ENCODE measurements around the gene ORM2.
A peak's percentile ranks its signal among the peaks of the same experiment; 100 is the strongest.

The ORM2 gene

DNA sequence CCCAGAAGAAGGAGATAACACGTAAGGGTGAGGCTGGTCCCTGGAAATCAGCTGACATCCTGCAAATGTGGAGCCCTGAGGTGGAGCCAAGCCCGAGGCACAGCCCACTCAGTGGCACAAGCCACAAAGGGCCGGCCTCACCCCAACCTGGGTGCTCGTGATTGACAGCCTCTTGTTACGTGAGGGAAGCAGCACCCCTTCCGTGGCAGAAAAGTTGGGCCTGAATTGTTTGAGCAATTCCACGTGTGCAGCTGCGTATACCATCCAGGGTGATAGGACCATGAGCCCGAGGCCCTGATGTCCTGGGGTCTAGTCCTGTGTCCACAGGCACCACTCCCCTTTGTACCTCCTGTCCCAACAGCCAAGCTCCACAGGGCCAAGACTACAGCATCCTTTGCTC, 4.8 kb downstream of the ORM2 start:
- no peak for FAIRE-seq

DNA sequence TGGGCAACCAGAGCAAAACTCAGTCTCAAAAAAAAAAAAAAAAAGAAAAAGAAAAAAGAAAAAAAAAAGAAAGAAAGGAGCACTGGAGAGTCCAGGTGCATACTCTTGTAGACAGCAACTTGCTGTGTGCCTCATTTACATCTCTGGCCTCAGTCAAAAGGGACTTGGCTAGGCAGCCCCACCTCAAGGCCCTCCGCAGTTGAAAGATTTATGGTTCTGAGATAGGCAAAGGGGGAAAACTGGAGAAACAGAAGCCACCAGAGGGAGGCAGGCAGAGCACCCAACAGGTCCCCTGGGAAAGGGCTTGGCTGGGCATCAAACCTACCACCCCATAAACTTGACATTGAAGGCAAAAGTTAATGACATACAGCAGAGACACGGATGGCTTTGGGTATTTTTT, 6.1 kb downstream of the ORM2 start:
- no peak for FAIRE-seq

DNA sequence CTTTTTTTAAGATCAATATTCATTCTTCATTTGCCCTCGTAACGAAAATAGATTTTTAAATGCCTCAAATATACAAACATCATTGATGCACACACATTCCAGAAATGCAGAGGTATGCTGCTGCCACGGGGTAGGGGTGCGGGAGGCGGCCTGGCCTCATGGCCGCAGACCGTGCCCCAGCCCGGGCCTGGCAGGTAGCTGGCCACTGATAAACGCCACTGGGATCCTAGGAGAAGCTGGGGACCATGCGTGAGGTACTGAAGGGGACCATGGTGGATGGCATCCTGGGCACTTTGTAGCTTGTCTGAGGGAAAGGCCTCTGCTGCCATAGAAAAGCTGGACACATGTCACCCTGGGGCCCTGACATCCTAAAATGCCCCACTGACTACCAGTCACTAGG, 6.5 kb downstream of the ORM2 start:
- no peak for FAIRE-seq

DNA sequence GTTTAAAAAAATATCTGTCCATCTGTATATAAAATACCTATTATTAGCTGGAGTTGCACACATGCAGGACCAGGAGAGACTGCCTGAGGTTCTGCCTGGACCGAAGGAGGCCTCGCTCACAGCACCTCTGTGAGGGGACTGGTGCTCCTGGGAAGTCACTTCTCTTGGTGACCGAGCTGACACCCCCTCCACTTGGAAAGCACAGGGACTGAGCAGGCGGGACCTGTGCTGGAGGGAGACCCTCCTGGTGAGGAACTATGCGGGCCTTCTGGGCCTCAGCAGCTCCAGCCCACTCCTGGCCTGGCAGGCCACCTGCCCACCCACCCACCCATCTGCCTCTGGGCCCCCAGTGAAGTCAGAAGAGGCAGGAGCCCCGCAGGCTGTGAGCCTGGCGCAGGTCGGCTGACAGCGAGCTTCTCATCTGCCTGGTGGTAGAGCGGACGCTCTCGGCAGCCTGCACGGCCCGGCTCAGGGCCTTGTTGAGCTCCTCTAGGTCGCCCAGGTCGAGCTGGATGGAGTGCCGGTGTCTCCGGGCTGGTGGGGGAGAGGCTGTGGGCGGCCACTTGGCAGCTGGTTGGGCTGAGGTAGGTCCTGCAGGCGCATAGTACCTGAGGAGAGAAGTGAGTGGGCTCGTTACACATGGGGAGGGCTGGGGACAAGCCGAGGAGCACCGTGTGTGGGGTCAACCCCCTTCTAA, 7.2 kb downstream of the ORM2 start:
- FAIRE-seq = no peak

DNA sequence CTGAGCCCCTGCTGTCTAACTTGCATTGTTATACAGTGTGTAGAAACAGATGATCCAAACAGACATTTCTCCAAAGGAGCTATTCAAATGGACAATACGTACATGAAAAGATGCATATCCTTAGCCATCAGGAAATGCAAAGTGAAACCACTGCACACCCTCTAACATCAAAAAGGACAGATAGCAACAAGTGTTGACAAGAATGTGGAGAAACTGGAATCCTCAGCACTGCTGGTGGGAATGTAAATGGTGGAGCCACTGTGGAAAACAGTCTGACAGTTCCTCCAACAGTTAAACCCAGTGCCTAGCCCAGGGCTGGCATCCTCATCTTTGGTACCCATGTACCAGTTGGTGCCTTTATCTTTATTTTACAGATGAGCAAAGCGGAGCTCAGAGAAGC, 8.5 kb downstream of the ORM2 start:
- FAIRE-seq = no peak

DNA sequence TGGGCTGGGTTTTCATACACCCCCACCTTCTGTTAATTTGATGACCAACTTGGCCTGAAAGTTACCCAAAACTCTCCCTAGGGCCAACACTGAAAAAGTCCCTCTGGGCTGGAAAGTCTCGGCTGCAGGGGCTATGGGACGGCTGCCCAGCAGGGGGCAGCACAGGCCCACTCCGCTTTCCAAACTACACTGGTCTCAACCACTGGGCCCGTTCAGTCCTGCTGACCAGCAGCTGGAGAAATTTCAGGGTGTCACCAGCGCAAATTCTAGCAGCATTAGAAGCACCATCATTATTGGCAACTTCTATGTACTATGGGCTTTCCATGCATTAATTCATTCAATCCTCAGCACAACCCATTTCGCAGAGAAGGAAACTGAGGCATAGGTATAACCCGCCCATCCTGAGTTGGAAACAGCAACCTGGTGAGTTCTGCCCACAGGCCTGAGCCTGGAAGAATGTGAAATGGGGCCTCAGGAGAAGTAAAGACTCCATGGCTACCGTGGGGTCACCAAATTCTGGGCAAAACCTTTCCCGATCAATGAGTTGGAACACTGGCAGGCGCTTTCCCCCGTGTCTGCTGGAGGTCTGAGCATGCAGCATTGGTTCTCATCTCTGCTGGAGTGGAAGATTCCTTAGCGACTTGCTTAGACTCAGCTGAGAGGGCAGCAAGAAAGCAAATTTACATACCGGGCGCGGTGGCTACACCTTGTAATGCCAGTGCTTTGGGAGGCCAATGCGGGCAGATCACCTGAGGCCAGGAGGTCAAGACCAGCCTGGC, 9.7 kb downstream of the ORM2 start:
- peak; percentile 36 for FAIRE-seq

DNA sequence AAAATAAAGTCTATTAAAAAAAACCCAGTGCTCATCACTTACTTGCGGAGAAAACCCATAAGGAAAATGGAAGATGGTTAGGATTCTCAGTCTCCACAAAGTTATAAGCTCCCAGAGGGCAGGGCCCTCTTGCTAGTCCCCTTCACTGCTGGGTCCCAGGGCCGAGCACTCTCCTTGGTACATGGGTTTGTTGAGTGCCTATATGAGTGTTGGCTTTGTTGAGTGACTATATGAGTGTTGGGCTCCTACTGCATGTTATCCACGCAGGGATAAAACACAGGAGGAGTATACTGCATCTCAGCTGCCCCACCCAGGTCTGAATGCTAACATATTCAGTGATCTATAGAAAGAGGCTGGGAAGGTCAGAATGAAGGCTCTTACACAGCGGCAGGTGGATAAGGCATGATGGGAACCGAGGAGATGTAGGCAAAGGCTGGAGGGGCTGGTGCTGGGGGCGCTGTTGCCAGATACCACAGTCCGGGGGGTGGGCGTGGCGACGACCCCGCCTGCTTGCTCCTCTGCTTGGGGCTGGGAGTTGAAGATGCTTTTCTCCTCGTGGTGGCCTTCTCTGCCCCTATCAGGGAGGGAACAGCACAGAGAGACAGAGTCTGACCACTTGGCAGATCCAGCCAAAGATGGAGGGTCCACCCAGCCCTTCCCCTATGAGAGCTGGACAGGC, 11.6 kb downstream of the ORM2 start:
- FAIRE-seq = no peak

DNA sequence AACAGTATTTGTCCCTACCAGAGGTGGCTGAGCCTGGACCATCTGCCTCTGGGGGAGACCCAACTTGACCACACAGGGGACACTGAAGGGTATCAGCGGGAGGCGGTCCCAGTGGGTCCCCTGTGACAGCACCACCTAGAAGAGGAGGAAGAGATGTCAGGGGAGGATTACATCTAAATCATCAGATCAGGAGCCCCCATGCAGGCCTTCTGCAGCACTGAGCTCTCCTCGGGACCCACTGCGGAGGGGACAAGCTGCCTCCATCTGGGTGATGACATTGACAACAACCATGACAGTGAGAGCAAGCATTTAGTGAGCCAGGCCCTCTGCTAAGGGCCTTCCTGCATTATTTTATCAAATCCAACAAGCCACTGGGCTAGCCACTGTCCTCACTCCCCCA, 12.3 kb downstream of the ORM2 start:
- no peak for FAIRE-seq

DNA sequence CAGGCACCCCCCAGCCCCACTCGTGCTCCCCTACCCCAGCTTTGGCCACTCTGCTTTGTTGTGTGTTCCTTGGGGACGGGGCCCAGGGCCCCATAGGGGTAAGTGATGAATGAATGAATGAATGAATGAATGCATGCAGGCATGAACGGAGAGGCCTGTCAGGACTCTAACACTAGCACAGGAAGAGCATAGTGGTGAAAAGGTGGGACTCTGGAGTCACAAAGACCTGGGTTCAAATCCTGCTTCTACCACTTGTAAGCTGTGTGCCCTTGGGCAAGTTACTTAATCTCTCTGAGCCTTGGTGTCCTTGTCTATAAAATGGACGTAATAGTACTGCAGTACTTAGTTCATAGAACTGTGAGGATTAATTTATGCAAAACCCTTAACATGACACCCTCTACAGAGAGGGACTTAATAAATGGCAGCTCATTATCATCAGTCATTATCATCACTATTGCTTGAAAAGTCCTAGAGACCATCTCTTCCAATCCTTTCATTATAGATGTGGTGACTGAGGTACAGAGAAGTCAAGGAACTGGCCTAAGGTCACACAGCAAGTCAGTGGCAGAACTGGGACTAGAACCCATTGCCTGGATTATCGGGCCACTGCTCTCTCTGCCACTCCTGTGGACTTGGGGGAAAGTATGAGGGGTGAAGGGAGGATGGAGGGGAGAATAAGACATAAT, 13.2 kb downstream of the ORM2 start:
- FAIRE-seq = no peak

DNA sequence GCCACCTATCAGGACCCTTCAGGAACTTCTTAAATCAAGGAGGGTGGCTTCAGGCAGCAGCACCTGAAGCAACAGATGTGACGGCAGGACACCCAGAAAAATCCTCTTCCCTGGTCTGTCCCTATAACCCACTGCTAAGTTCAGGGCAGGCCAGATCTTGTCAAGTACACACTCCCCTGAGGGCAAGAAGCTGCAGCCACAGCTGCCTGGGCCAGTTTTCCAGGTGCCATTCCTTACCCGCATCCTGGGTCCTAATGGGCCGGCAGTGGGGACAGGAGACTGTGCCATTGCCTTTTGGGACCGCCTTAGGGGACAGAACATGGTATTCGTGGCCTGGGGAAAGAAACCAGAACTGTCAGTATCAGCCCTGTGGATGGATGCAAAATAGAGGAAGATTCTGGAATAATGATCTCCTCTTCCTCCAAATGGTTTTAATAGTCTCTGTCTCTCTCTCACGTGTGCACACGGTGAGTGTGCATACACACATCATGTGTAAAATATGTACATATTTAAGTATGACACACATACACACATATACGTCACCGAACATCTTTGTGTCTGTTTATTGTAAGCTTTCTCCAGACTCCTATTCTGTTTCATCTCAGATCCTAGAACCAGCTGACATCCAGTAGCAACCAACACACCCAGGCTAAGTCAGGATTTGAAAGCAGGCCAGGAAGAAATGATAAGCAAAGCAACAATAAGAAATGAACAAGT, 14.0 kb downstream of the ORM2 start:
- FAIRE-seq = no peak

DNA sequence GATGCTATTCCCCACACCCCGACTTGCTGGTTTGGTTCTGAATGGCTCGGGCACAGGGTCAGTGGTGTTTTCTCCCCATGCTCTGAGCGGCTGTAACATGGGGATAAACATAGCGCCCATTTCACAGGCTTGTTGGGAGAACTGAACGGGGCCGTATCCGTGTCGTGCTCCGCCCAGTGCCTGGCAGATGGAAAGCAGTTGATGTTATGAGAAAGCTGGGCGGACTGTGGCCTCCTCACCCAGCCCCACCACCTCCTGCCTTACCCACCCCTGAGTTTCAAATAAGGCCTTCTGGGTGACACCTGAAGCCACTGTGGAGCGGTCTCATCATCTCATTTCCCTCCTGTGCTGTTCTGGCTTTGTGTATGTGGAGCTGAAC, 14.5 kb downstream of the ORM2 start:
- no peak for FAIRE-seq

DNA sequence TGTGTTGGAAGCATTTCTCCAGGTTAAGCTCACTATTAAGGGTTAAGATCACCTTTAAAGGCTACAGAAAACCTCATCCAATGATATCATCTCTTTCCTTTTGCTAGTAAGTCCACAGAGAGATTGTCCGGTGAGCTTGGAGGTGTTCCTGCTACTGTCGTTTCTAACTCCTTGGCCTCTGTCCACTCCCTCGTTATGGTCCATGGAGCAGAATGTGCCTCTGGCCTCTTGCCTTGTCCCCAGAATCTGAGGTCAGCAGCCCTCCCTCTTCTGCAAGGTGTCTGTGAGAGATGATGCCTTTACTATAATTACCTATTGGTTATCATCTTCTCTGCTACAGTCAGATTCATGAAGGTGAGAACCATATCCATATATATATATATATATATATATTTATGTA, 15.0 kb downstream of the ORM2 start:
- no peak for FAIRE-seq

DNA sequence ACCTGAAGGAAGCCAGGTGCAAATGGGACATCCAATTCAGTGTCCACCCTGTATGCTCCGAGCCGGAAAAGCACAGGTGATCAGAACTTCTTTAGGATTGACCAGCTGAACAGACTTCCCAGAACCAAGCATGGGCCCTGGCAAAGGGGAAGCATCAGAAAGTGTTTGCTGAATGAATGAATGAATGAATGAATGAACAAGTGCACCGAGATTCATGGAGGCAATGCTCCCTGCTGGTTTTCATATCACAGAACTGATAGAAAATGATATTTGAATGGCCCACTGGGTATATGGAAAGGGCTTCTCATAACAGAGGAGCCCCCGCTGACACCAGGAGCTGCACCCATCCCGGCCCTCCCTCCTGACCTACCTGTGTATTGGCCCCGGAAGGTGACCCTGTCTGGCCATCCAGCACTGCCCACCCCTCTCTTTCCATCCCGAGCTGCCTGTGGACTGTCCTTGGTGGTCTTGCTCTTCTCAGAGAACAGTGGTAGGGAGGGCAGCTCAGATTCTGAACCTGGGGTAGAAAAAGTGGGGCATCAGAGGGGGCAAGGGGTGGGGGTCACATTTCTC, 15.9 kb downstream of the ORM2 start:
- no peak for FAIRE-seq

DNA sequence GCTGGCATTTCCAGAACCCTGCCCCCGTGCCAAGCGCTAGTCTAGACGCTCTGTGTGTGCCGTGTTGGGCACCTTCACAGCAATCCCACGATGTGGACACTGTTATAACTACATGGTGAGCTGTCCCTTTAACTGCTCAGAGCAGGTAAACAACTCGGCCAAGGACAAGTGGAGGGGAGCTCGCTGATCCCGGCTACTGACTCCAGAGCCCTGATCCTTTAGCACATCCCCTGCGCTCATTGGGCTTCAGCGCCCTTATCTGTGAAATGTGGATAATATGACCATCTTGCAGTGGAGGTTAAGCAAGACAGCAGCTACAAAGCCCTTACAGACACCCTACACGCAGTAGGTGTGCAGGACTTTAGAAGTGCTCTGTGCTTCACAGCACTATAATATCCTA, 16.5 kb downstream of the ORM2 start:
- FAIRE-seq = no peak

DNA sequence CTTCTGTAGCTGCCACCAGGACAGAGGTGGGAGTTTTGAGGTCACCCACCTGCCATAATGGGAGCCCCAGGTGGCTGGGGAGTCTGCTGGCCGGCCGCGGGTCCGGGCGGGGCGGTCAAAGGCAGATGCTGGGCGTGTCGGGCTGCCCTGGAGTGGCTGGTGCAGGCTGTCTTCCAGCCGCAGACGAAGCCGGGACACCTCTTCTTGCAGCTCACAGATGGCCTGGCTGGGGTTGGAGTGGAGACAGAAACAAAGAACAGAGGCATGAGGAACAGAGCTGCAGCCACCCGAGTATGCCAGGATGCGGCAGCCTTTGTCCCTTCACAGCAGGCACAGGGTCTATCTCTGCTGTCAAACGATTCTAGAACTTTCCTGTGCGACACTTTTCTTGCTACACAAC, 18.0 kb downstream of the ORM2 start:
- no peak for FAIRE-seq

DNA sequence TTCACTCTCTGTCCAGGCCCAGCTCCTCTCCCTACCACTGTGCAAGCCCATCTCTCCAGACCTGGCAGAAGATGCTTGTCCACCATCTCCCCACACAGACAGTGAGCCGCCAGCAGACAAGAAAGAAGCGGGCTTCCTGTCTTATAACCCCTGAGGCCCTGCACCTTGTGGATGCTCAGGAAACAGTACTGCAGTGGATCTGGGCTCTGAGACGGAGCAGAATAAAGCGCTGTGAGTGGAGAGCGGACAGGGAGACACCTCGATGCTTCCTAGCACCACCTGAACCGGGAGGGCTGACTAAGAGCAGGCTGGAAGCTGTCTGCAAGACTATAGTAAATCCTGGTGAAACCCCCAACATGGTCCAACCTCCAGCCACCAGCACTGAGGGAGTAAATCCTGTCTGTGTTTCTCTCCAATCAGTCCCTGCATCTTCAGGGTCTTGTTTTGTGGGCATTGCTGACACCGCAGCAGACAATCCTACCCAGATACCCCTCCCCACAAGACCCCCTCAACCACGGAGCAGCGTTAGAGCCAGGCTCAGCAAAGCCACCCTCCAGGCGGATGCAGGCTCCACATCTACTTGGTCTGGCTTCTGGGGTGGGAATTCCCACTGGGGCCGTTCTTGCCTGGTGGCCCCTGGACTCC, 18.7 kb downstream of the ORM2 start:
- FAIRE-seq = no peak

DNA sequence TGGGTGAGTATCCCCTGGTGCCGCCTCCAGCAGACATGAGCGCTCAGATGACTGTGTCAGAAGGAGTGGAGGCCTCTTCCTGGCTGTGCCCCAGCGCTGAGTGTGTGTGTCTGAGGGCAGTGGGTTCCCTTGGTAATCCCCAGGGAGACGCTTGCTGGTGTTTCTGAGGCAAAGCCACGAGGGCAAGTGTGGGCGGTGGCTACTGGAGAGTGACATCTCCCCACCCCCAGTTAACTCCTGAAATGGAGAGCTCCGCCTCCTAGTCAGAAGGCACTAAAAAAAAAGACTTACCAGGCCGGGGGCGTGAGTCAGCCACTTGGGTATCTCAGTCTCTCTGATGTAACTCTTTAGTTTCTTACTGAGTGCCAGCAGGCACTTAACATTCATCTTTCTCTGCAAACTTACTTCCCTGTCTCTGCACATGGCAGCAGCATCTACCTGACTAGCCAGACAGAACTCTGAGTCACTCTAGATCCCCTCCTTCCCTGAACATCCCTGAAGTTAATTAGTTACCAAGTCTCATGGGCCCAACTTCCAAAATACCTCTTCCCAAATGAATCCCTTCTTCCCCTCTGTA, 19.3 kb downstream of the ORM2 start:
- no peak for FAIRE-seq

DNA sequence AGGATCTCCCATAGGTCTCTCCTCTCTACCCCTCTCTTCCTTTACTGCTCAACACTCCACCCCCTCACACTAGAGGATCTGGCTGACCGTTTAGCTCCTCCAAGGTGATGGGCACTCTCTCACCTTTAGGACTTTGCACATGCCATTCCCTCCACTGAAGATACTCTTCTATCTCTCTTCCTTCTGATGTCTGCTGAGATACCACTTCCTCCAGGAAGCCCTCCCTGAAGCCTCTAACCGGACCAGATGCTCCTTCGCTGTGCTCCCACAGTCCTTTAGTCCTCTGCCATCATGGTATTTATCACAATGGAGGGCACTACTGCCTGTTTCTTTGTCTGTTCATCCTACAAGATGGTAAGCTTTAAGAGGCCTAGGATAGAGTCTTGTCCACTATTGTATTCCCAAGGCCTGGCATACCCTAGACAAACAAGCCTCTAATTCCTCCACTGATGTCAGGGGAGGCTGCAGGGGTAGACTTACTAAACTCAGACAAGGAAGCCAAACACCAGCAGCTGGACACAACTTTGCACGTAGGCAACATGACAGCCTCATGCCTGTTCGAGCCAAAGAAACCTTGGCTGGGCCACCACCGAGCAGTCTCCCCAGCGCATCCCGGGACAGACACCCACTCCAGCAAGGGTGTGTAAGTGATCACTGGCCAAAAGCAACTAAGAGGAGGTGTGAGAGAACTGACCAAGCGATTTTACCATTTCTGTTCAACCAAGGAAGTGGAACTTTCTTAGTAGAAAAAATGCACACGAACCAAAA, 20.2 kb downstream of the ORM2 start:
- no peak for FAIRE-seq

DNA sequence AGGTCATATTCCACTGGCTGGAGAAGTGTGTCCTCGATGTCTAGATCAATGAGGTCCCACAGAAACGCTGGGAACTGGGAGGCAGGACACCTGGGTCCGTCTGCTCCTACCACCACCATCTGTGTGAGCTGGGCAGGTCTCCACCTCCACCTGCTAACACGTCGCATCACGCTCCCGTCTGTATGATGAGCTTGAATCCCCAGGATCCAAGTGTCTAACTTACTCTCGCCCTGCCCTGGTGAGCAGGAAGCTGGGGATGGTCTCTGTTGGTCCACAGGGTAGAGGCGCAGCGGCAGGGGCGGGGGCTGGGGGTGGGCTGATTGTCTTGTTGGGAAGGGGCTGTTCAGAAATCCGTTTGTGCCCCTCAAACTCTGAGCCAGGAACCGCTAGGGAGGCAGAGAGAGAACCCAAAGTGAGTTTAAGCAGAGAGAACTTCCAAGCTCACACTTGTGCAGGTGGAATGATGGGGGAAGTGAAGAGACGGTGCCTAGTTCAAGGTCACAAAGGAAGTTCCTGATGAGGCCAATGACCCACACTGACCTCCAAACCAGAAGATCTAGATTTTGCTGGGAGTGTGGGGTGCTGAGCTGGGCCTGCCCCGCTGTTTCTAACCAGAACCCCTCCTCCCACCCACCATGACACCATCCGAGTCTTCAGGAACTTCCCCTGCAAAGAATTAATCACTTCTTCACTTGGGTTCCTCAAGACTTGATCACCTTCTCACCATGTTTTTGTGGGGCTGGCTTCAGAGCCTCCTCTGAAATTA, 21.1 kb downstream of the ORM2 start:
- FAIRE-seq = no peak

DNA sequence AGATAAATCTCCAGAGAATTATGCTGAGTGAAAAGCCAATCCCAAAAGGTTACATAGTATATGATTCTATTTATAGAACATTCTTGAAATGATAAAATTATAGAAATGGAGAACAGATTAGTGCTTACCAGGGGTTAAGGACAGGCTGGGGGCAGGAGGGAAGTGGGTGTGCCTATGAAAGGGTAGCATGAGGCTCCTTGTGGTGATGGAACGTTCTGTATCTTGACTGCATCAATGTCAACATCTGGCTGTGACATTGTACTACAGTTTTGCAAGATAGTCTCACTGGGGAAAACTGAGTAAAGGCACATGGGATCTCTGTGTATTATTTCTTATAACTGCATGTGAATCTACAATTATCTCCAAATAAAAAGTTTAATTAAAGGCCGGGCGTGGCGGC, 22.3 kb downstream of the ORM2 start:
- FAIRE-seq = no peak

All from G401.6 (cell line).